NCI-H187 (cell line): ENCODE results near the gene YPEL3.

ENCODE experiments used
- DNase-seq, 2 experiments: peaks; one replicate each; lab custom pipeline; 2025; lab: John Stamatoyannopoulos, UW

Gene YPEL3

GRCh38 chr16:30046178-30046577, 49.8 kb downstream of the YPEL3 start:
- no peak for DNase-seq
